HG03521 (cell line): Measurements from ENCODE around the gene NELL1.

Source experiments
- ATAC-seq: cut with Tn5 transposase; IDR thresholded peaks from one replicate; pipeline ENCODE4 v1.9.1; 2021; ENCODE audit warnings: mild to moderate bottlenecking, moderate library complexity; ENCODE audit not compliant: unreplicated experiment

The NELL1 gene

GRCh38 chr11:21295508-21295907, 626.1 kb downstream of the NELL1 start:
- ATAC-seq: no peak

DNA sequence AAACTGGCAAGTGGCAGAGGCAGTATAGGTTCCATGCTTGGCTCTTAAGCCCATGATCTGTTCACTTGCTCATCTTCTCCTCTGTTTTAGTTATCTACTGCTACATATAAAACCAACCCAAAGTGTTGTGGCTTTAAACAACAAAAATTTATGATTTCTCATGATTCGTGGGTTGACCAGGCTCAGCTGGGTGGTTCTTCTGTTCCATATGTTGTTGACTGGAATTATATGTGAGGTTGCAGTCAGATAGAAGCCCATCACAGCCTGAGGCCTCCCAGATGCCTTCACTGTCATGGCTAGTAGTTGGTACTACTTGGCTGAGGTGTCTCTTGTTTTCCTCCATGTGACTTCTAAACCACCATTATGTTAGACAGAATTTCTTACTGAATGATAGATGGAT, 632.6 kb downstream of the NELL1 start:
- ATAC-seq: no peak

- no peak for ATAC-seq
Measured at GRCh38 chr11:21306739-21307358, 637.5 kb downstream of the NELL1 start.

DNA sequence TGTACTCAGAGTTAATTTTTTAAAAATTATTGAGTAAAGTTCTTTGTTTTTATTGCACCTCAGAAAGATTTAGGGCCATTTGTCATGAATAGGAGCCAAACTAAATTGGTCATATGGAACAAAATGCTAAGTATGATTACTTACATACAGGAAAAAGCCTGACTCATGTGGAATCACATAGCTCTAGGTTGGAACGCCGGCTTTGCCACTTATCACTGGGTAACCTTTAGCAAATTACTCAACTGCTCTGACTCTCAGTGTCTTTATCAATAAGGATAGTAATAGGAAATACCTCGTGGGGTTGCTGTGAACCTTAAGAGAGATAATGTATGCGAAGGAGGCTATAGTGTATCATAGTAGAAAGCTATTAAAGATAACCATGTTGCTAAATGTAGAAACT, 638.5 kb downstream of the NELL1 start:
- no peak for ATAC-seq

DNA sequence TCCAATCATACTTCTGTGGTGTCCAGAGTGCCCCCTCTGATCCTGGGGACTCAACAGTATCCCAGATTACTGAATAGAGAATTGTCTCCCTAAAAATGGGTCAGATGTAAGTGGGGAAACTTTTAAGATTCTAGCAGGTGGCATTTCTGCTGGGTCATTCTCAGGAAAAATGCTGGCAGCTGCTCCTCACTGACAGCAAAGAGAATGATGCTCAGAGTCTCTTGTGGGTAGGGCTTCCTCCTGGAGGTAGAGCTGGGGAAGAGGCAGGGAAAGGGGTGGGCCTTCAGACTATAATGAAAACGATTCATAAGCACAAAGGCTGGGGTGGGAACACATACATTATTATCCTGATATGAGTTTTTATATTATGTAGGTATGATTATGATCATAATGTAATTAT, 647.2 kb downstream of the NELL1 start:
- no peak for ATAC-seq

DNA sequence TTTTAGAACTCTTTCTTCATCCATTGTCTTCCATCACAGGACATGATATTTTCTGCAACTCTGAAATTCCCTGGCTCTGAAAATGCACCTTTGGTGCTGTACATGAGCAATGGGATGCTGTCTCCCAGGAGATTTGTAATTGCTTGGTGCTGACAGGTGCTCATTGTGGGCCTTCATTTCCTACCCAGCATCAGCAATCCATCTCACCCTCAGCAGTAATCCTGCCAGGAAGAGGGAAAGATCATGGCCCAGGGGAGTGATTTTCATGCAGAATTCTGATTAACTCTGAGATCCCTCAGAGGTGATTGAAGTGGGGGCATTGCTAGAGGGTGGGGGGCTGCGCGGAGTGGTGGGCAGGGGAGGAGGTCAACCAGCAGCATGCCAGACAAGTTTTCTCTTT, 651.7 kb downstream of the NELL1 start:
- ATAC-seq: no peak

GRCh38 chr11:21321530-21321929, 652.1 kb downstream of the NELL1 start:
- ATAC-seq: no peak

- ATAC-seq: no peak
Measured at GRCh38 chr11:21323617-21324016, 654.2 kb downstream of the NELL1 start.

DNA sequence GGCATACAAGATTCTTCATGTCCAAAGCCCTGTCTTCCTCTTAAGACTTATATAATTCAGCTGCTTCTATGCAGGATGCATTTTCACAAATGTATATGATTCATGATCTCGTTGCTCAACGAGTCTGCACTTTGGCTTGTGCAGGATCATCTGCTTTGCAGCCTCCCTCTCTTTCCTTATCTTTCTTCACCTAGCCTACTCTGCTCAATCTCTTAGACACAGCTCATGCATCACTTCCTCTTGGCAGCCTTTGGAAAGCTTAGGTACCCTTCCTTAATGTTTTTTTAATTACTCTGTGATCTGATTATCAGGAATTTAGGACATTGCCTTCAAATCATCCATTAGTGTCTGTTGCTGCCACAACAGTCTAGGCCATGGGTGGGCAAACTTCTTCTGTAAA, 673.8 kb downstream of the NELL1 start:
- ATAC-seq: no peak

DNA sequence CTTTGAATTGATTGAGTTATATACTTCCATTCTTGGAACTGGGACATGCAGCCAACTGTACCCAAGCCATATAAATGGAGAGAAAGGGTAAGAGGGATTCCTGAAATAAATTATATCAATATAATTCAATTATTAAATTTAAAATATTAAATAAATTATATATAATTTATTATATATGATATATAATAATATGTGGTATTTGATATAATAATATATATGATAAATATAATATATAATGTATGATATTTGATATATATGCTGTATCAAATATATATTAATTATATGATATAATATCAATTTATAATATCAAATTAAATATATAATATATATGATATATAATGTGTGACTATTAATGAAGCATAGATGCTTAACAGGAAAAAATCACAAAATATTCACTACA, 677.0 kb downstream of the NELL1 start:
- ATAC-seq: no peak

DNA sequence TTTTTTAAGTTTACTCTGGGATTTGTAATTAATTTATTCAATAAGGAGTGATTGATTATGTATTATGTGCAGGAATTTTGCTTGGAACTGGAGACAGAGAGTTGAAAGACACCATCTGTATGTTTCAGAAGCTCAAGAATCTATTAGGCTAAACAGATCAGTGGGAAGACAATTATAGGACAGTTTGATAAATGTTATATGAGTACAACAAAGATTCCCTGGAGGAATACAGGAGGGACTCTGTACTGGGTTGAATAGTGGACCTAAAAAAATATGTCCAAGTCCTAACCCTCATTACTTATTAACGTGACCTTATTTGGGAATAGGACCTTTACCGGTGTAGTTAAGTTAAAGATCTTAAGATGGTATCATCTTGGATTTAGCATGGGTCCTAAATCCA, 681.2 kb downstream of the NELL1 start:
- ATAC-seq: no peak

- no peak for ATAC-seq
Measured at GRCh38 chr11:21353425-21353824, 684.0 kb downstream of the NELL1 start.

DNA sequence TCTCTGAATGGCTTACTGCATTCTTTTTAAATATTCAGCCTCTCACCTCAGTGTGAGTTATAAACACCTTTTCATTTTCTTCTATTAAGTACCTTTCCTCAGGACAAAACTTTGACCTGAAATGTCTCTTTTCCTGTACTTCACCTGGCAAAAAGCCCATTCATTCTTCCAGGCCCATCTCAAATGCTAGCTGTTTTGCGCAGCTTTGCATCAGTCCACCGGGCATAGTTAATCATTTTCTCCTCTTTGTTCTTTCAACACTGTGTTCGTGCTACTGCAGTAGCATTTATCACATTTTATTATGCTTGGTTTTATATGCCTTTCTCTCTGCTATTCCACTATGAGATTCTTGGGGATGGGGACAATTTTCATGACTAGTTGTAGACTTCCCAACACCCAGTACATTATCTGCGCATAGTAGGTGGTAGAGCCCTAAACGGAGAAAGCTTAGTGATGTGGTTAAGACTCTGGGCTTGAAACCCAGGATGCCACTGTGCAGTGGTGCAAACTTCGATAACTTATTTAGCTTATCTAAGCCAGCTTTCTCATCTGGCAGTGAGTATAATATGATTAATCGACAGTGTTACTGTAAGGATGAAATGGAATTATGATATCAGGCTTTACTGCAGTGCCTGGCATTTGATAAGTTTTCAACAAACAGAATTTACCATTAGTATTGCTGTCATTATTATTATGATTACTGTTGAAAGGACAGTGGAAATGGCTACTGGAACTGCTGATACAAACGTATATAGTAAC, 695.7 kb downstream of the NELL1 start:
- ATAC-seq: no peak

GRCh38 chr11:21369947-21370346, 700.6 kb downstream of the NELL1 start:
- no peak for ATAC-seq

GRCh38 chr11:21371044-21371443, 701.7 kb downstream of the NELL1 start:
- no peak for ATAC-seq

DNA sequence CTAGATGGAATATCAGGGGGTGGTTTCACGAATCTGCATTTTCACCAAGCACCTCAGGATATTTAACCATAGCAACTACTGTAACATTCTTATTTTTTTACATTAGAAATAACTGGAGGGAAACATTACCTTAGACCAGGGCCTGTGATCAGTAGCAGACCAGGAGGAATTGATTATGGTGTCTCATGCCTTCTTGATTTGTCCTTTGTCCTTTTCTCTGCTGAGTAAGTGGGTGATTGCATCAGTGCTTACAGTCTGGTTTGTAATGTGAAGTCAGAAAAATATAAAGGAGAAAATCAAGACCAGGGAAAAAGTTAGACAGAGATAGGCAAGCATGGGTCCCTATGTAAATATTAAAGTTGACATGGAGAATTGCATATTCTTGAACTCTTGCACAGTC, 703.3 kb downstream of the NELL1 start:
- no peak for ATAC-seq

- ATAC-seq: no peak
Measured at GRCh38 chr11:21374376-21374775, 705.0 kb downstream of the NELL1 start.

GRCh38 chr11:21385669-21386440, 716.5 kb downstream of the NELL1 start:
- no peak for ATAC-seq

GRCh38 chr11:21390430-21390829, 721.0 kb downstream of the NELL1 start:
- ATAC-seq: no peak

DNA sequence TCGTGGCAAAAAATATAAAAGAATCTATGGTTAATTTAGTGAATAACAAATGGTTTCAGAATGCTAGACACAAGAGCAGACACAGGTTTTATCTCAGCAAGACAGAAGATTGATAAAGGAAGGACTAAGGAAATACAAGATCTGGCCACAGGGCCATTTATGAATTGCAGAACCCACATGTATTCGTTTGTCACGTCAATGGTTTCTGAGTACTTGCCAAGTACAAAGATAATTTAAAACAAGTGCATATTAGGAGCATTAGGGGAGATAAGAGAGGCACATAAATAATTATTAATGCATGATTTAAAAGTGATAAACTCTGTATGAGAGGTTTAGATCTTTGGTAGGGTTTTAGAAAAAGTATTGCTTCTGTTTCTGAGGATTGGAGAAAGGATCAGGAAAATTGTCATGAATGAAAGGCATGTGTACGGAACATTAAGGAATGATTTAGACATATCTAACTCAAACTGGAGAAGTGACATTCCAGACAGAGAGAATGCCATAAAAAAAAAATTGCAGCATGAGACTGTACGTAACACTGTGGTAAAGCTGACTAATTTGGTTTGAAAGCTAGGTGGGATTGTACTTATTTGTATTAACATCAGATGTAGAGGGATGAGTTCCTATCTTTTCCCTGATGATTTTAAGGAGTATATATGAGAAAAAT, 727.1 kb downstream of the NELL1 start:
- ATAC-seq: no peak

GRCh38 chr11:21398195-21398594, 728.8 kb downstream of the NELL1 start:
- no peak for ATAC-seq
